Stimulated activated CD8-positive, alpha-beta memory T cell treated with anti-CD3 and anti-CD28 coated beads, Interleukin-7, amount 100 ng/mL, for 1 hour (primary cell): ENCODE data around the gene VDR.

Experiments used
- DNase-seq, 2 donors: peaks; one replicate each; pipeline ENCODE4 v3.0.0-alpha.2; 2020; ENCODE audit warnings: low read depth in 2 of 2

The VDR gene

DNA sequence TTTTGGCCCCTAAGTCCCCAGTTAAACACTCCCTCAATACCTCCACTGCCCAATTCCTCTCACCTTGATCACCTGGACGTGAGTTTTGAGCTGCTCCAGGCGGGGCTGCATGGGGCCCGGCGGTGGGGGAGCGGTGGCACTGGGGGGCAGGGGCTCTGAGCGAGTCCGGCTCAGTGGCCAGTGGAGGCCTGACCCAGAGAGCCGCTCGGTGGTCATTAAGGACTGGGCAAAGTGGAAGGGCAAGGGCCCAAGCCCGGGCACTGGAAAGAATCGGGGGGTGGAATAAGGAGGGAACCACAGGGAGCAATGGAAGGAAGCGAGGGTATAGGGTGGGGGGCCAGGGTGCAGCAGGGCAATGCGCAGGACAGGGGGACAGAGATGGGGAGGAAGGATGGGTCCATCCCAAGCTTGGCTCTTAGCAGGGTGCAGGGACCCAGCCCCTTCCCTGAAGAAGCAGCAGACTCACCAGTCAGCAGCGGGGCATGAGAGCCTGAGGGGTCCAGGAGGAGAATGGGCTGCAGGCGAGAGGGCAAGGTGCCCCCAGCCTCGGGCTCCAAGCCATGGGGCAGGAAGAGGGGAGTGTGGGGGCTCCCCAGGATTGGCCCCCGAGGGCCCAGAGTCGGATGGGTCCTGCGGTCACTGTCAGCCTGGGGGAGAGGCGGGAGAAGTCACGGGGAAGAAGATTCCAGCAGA lies 109.5 kb downstream of the VDR start:
- no peak for DNase-seq

DNA sequence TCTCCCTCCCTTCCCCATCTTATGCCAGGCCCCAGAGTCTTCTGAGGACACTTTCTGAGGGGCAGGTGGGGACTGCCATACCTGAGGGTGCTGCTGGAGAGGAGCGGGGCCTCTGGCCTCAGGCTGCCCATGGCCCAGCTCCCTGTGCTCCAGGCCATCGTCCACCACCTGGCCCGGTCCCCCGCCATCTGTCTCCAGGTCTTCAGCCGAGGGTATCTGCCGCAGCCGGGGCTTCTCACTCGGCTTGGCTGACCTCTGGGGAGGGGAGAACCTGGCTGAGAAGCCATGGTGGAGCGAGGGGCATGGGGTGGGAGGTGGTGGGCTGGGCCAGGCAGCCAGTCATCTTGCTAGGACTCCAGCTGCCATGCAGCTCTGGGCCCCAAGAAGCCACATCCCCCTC lies 110.1 kb downstream of the VDR start:
- no peak for DNase-seq

DNA sequence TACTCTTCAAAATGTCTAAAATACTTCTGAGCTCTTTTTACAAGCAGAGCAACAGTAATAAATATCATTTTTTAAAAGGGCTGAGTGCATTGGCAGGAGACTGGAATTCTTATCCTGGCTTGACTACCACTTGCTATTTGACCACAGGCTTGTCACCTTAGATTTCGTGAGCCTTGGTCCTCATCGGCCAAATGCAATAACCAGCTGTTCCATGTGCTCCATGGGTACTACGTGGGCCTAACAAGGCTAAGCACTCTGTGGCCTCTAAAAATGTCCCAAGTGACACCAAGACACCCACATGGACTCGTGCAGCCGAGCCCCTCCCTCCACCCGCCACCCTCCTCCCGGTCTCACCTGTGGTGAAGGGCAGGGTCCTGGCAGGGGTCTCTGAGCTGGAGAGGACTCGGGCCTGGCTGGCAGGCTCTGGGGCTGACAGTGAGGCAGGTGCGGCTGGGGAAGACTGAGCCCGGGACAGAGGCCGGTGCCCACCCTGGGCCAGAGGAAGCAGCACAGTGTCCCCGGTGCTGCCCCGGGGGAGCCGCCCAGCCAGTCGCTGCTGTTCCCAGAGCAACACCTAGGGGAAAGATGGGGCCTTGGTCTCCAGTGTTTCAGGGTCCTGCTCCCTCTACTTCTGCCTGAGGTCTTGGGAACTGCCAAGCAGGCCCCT lies 111.6 kb downstream of the VDR start:
- DNase-seq: no peak

DNA sequence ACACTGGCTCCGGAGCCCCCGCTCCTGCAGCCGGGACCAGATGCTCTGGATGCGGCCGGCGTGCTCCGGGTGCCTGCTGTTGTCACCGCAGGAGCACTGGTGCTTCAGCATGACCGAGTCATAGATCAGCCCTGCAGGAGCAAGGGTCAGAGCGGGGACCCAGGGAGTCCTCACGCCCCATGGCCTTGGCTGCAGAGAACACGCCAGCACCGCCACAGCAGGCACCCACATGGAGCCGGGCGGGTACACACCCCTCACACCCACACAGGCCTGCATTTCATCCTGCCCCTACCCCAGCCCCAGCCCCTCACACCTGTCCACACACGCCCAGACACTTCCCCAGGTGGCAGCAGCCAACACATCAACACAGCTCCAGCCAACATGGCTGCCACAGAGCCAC lies 112.9 kb downstream of the VDR start:
- DNase-seq: no peak
